GM12878 (cell line): ENCODE results near the gene HDAC5.

Experiments used
- NFYB ChIP-seq: IDR thresholded peaks from 2 replicates; pipeline ENCODE4 v1.6.1; 2011; ENCODE audit warnings: low read depth, mild to moderate bottlenecking, low read length, improper control_type of control experiment, moderate library complexity; ENCODE audit not compliant: insufficient read depth
- POLR2A ChIP-seq: IDR thresholded peaks from 2 replicates; pipeline ENCODE4 v1.6.1; 2011; ENCODE audit warnings: low read depth, mild to moderate bottlenecking, low read length

DNA sequence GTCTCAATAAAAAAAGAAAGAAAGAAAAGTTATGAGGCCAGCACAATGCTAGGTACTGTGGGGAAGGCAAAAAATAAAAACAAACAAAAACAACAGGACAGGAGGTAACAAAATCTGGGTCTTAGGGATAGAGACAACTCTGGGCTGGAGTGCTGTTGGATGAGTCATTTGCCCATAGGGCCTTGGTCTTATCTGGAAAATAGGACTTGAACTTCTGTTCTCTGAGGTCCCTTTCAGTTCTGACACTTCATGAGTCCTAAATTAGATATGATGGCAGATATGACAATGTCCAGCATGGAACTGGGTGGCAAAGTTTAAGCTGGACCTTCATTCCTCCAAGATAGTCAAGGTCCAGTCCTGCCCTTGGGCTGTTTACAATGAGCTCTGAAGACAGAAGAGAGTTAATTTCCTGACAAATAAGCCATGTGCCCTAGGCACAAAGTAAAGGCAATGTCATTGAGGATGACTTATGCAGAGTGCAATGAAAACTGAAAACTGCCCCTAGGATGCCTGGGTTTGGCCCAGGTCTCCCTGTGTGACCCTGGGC is 8.9 kb upstream of the HDAC5 start:
- no peak for TF ChIP-seq POLR2A
- no peak for TF ChIP-seq NFYB
